Liver (tissue), 9 donors: ENCODE results near the gene MYBPHL. TPM values are rescaled to one million over a fixed set of nuclear protein-coding genes. Genes with fewer than 3 reads are reported as not detected.

Experiments used
- DNase-seq: peaks from one replicate; pipeline ENCODE4 v3.0.0-alpha.2; 2017; ENCODE audit warnings: low spot score
- H3K27ac ChIP-seq, 2 donors: one replicate each; pipeline ENCODE4 v1.7.0; 2013; ENCODE audit warnings: inconsistent platforms in 2 of 2, low read length in 2 of 2, control low read depth in 1 of 2, low read depth in 1 of 2, mild to moderate bottlenecking in 1 of 2
- H3K27me3 ChIP-seq, 4 donors: one replicate each; pipeline versions ENCODE4 v1.6.1 to v1.7.0; 2013; ENCODE audit warnings: low read length in 3 of 4, inconsistent platforms in 1 of 4, mild to moderate bottlenecking in 1 of 4, moderate library complexity in 1 of 4; ENCODE audit not compliant: control insufficient read depth in 4 of 4, insufficient read depth in 4 of 4
- H3K36me3 ChIP-seq, 4 donors: one replicate each; pipeline versions ENCODE4 v1.6.1 to v1.7.0; 2013; ENCODE audit warnings: low read length in 3 of 4, mild to moderate bottlenecking in 3 of 4, low read depth in 1 of 4, moderate library complexity in 1 of 4; ENCODE audit not compliant: control insufficient read depth in 4 of 4, insufficient read depth in 3 of 4
- H3K4me1 ChIP-seq, 4 donors: one replicate each; pipeline versions ENCODE4 v1.6.1 to v1.7.0; 2013; ENCODE audit warnings: low read length in 3 of 4, mild to moderate bottlenecking in 3 of 4, moderate library complexity in 1 of 4; ENCODE audit not compliant: control insufficient read depth in 4 of 4, insufficient read depth in 4 of 4
- H3K4me3 ChIP-seq, 3 donors: one replicate each; pipeline versions ENCODE4 v1.6.1 to v1.7.0; 2013; ENCODE audit warnings: low read length in 3 of 3, control low read depth in 1 of 3, low read depth in 1 of 3, mild to moderate bottlenecking in 1 of 3
- H3K9ac ChIP-seq, 2 donors: one replicate each; pipeline ENCODE4 v1.7.0; 2013; ENCODE audit warnings: low read length in 2 of 2, mild to moderate bottlenecking in 2 of 2, moderate library complexity in 2 of 2, control low read depth in 1 of 2, low read depth in 1 of 2
- H3K9me3 ChIP-seq, 4 donors: one replicate each; pipeline versions ENCODE4 v1.6.1 to v1.7.0; 2013; ENCODE audit warnings: low read length in 3 of 4; ENCODE audit not compliant: control insufficient read depth in 4 of 4
- CTCF ChIP-seq: fragments of 150-350 bp; IDR thresholded peaks from 2 replicates; pipeline ENCODE4 v1.5.1; 2017; ENCODE audit warnings: improper control_type of control experiment, low read depth, low read length; ENCODE audit not compliant: missing input control
- EGR1 ChIP-seq, 2 donors: IDR thresholded peaks; 2 replicates each; pipeline ENCODE4 v1.6.1; 2016 to 2018; ENCODE audit warnings: antibody characterized with exemption in 2 of 2, low read depth in 2 of 2
- FOXA1 ChIP-seq: IDR thresholded peaks from 2 replicates; pipeline ENCODE4 v1.6.1; 2016; ENCODE audit warnings: antibody characterized with exemption
- FOXA2 ChIP-seq: IDR thresholded peaks from 2 replicates; pipeline ENCODE4 v1.6.1; 2016; ENCODE audit warnings: antibody characterized with exemption
- GABPA ChIP-seq, 2 donors: IDR thresholded peaks in 1 of 2; conservative IDR thresholded peaks in 1 of 2; 2 replicates each; pipeline ENCODE4 v1.6.1; 2016; ENCODE audit warnings: antibody characterized with exemption in 2 of 2, mild to moderate bottlenecking in 1 of 2, moderate library complexity in 1 of 2
- HNF4A ChIP-seq, 2 donors: conservative IDR thresholded peaks; 2 replicates each; pipeline ENCODE4 v1.6.1; 2016; ENCODE audit warnings: antibody characterized with exemption in 2 of 2, mild to moderate bottlenecking in 2 of 2
- JUND ChIP-seq, 2 donors: IDR thresholded peaks; 2 replicates each; pipeline ENCODE4 v1.6.1; 2016; ENCODE audit warnings: antibody characterized with exemption in 2 of 2
- NR2F2 ChIP-seq: IDR thresholded peaks from 2 replicates; pipeline ENCODE4 v1.6.1; 2016; ENCODE audit warnings: antibody characterized with exemption
- RAD21 ChIP-seq, 2 donors: IDR thresholded peaks; 2 replicates each; pipeline ENCODE4 v1.6.1; 2016; ENCODE audit warnings: antibody characterized with exemption in 2 of 2, mild to moderate bottlenecking in 2 of 2
- RXRA ChIP-seq, 2 donors: IDR thresholded peaks; 2 replicates each; pipeline ENCODE4 v1.6.1; 2017 to 2018; ENCODE audit warnings: antibody characterized with exemption in 2 of 2, mild to moderate bottlenecking in 1 of 2
- SP1 ChIP-seq: IDR thresholded peaks from 2 replicates; pipeline ENCODE4 v1.6.1; 2018; ENCODE audit warnings: antibody characterized with exemption, mild to moderate bottlenecking
- TAF1 ChIP-seq: conservative IDR thresholded peaks from 2 replicates; pipeline ENCODE4 v1.6.1; 2016; ENCODE audit warnings: antibody characterized with exemption, mild to moderate bottlenecking
- YY1 ChIP-seq: IDR thresholded peaks from 2 replicates; pipeline ENCODE4 v1.6.1; 2016; ENCODE audit warnings: antibody characterized with exemption, mild to moderate bottlenecking
- WGBS: extraction: QIAGEN DNeasy Blood & Tissue Kit; methylation state at CpG from one replicate; pipeline ENCODE4 v1.1.7; 2013; 5-methylcytosine and 5-hydroxymethylcytosine counted together
- polyA plus RNA-seq, 2 donors: library from polyadenylated mRNA; stranded (reverse) in 1 of 2; unstranded in 1 of 2; fragments of 200-250 nt in 1 of 2; fragments of >200 nt in 1 of 2; fragmentation: Nextera tagmentation in 1 of 2; extraction: Ambion mirVana in 1 of 2; gene quantifications; one replicate each; pipeline versions ENCODE4 v1.2.1 to v1.2.3, GENCODE V29; 2013 to 2015
- total RNA-seq, 2 donors: library from RNA; depleted of rRNA; stranded (reverse); fragments of >200 nt; gene quantifications; one replicate each; pipeline ENCODE4 v1.2.3, GENCODE V29; 2014
- TF ChIP-seq, protein P1 (sequence below): IDR thresholded peaks from 2 replicates; pipeline ENCODE4 v1.6.1; 2016; ENCODE audit warnings: antibody characterized with exemption, mild to moderate bottlenecking
- TF ChIP-seq, protein P2 (sequence below): IDR thresholded peaks from 2 replicates; pipeline ENCODE4 v1.6.1; 2016; ENCODE audit warnings: antibody characterized with exemption
- TF ChIP-seq, protein P3 (sequence below): IDR thresholded peaks from 2 replicates; pipeline ENCODE4 v1.6.1; 2016; ENCODE audit warnings: antibody characterized with exemption
- donor health status: healthy.
- donor health status: healthy.
- donor health status: healthy.
- donor health status: healthy.
- donor health status: healthy.

MYBPHL gene
- total and polyA plus RNA-seq, 4 donors = not detected

- H3K27ac ChIP-seq = no peak overlapping the region
- H3K9me3 ChIP-seq = no peaks in the 10 kb centered on the region
- peaks cover 2 to 27% (median 18%) of the 10 kb centered on the region in 4 donors for H3K4me1 ChIP-seq
- H3K9ac ChIP-seq = no peak overlapping the region
- DNase-seq = no peak
- H3K27me3 ChIP-seq = no peaks in the 10 kb centered on the region
- no peak overlapping the region for H3K4me3 ChIP-seq
- no peak for TF ChIP-seq EGR1 (IDR thresholded peaks at IDR 0.05; ENCODE audit: low read depth in 2 of 2)
- no peak for TF ChIP-seq RAD21 (IDR thresholded peaks at IDR 0.05)
- no peak for TF ChIP-seq RXRA (IDR thresholded peaks at IDR 0.05)
- TF ChIP-seq JUND (IDR thresholded peaks at IDR 0.05) = no peak
- TF ChIP-seq TAF1 = no peak
- TF ChIP-seq, protein P1, sequence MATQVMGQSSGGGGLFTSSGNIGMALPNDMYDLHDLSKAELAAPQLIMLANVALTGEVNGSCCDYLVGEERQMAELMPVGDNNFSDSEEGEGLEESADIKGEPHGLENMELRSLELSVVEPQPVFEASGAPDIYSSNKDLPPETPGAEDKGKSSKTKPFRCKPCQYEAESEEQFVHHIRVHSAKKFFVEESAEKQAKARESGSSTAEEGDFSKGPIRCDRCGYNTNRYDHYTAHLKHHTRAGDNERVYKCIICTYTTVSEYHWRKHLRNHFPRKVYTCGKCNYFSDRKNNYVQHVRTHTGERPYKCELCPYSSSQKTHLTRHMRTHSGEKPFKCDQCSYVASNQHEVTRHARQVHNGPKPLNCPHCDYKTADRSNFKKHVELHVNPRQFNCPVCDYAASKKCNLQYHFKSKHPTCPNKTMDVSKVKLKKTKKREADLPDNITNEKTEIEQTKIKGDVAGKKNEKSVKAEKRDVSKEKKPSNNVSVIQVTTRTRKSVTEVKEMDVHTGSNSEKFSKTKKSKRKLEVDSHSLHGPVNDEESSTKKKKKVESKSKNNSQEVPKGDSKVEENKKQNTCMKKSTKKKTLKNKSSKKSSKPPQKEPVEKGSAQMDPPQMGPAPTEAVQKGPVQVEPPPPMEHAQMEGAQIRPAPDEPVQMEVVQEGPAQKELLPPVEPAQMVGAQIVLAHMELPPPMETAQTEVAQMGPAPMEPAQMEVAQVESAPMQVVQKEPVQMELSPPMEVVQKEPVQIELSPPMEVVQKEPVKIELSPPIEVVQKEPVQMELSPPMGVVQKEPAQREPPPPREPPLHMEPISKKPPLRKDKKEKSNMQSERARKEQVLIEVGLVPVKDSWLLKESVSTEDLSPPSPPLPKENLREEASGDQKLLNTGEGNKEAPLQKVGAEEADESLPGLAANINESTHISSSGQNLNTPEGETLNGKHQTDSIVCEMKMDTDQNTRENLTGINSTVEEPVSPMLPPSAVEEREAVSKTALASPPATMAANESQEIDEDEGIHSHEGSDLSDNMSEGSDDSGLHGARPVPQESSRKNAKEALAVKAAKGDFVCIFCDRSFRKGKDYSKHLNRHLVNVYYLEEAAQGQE = no peak
- TF ChIP-seq CTCF = no peak
- no peak for TF ChIP-seq FOXA2
- TF ChIP-seq HNF4A (conservative IDR thresholded peaks at IDR 0.05) = no peak
- TF ChIP-seq FOXA1 = no peak
- no peak for TF ChIP-seq NR2F2
- TF ChIP-seq, protein P2, sequence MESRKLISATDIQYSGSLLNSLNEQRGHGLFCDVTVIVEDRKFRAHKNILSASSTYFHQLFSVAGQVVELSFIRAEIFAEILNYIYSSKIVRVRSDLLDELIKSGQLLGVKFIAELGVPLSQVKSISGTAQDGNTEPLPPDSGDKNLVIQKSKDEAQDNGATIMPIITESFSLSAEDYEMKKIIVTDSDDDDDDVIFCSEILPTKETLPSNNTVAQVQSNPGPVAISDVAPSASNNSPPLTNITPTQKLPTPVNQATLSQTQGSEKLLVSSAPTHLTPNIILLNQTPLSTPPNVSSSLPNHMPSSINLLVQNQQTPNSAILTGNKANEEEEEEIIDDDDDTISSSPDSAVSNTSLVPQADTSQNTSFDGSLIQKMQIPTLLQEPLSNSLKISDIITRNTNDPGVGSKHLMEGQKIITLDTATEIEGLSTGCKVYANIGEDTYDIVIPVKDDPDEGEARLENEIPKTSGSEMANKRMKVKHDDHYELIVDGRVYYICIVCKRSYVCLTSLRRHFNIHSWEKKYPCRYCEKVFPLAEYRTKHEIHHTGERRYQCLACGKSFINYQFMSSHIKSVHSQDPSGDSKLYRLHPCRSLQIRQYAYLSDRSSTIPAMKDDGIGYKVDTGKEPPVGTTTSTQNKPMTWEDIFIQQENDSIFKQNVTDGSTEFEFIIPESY = no peak
- TF ChIP-seq, protein P3, sequence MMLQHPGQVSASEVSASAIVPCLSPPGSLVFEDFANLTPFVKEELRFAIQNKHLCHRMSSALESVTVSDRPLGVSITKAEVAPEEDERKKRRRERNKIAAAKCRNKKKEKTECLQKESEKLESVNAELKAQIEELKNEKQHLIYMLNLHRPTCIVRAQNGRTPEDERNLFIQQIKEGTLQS = no peak
- no peak for TF ChIP-seq YY1
- no peak for TF ChIP-seq SP1
- no peaks in the 10 kb centered on the region for H3K36me3 ChIP-seq
- WGBS = 94% methylated on average over 13 of the region's 13 CpGs
Observed at GRCh38 chr1:109272021-109272799, 34.6 kb downstream of the MYBPHL start.

- Histone ChIP-seq H3K27me3 (no peaks in the 10 kb centered on the region), H3K9ac (no peak overlapping the region), H3K4me1 (peaks cover 0 to 20% (median 14%) of the 10 kb centered on the region in 4 donors), H3K27ac (no peak overlapping the region), H3K9me3 (no peaks in the 10 kb centered on the region), H3K4me3 (no peak overlapping the region), H3K36me3 (no peaks in the 10 kb centered on the region)
- TF ChIP-seq, protein P1 = no peak
- TF ChIP-seq FOXA2 (no peak), RAD21 (IDR thresholded peaks at IDR 0.05) (no peak), JUND (IDR thresholded peaks at IDR 0.05) (no peak), YY1 (no peak), FOXA1 (no peak), SP1 (no peak), GABPA (IDR thresholded peaks at IDR 0.05 in 1 of 2, conservative IDR thresholded peaks at IDR 0.05 in 1 of 2) (no peak), NR2F2 (no peak)
- TF ChIP-seq, protein P2 = no peak
- DNase-seq = no peak
- 93% methylated on average over 6 of the region's 6 CpGs for WGBS
Observed at GRCh38 chr1:109271458-109271857, 35.4 kb downstream of the MYBPHL start.
